A549 (cell line): ENCODE results near the gene ARHGAP27. TPM values are rescaled to one million over a fixed set of nuclear protein-coding genes. Genes with fewer than 3 reads are reported as not detected.

Source experiments
- ATAC-seq, 2 experiments: fragments of 200-7000 bp in 1 of 2; fragments of >200 bp in 1 of 2; cut with Nextera tagmentation in 1 of 2; cut with Tn5 transposase in 1 of 2; 3 replicates each; pipeline versions ENCODE4 v1.8.0 to v1.9.1; 2018 to 2020; ENCODE audit warnings: mild to moderate bottlenecking in 1 of 2, moderate library complexity in 1 of 2
- CTCF ChIA-PET: fragments of 300-600 bp; sonication (Branson Sonifier 250); formaldehyde crosslinking; extraction: SDS; loops from one replicate; lab custom pipeline; 2021; ENCODE audit warnings: antibody characterized with exemption, inconsistent platforms; lab: Yijun Ruan, JAX
- POLR2A ChIA-PET: fragments of 350-600 bp; formaldehyde crosslinking; extraction: SDS; loops from one replicate; lab custom pipeline; 2021; ENCODE audit warnings: antibody characterized with exemption, inconsistent platforms; lab: Yijun Ruan, JAX
- DNase-seq, 2 experiments: peaks; one replicate each; pipeline versions ENCODE4 v3.0.0 to v3.0.0-alpha.2; 2011 to 2016; ENCODE audit warnings: low read depth in 1 of 2, low spot score in 1 of 2
- FAIRE-seq: peaks from 2 replicates; lab custom pipeline; 2011; peaks lifted over from hg19 to GRCh38; lab: Jason Lieb, UNC
- H3K27ac ChIP-seq, 2 experiments: fragments of >200 bp; sonication (Bioruptor Twin); formaldehyde crosslinking; 3 replicates each; pipeline ENCODE4 v1.5.1; 2016 to 2017
- H3K4me1 ChIP-seq: fragments of >200 bp; sonication (Bioruptor Twin); formaldehyde crosslinking; 3 replicates; pipeline ENCODE4 v1.6.1; 2016
- H3K4me2 ChIP-seq: fragments of >200 bp; sonication (Bioruptor Twin); formaldehyde crosslinking; 3 replicates; pipeline ENCODE4 v1.6.1; 2016
- H3K4me3 ChIP-seq: fragments of >200 bp; sonication (Bioruptor Twin); formaldehyde crosslinking; 3 replicates; pipeline ENCODE4 v1.5.1; 2016
- H3K9me3 ChIP-seq: fragments of >200 bp; sonication (Bioruptor Twin); formaldehyde crosslinking; 3 replicates; pipeline ENCODE4 v1.6.1; 2016
- BHLHE40 ChIP-seq: IDR thresholded peaks from 2 replicates; pipeline ENCODE4 v1.6.1; 2012; ENCODE audit warnings: low read depth, low read length, inconsistent platforms
- CBX8 ChIP-seq: fragments of 200-600 bp; sonication (generic); IDR thresholded peaks from 2 replicates; pipeline ENCODE4 v1.6.1; 2016
- ESRRA ChIP-seq: fragments of 150-350 bp; IDR thresholded peaks from 2 replicates; pipeline ENCODE4 v1.6.1; 2014; ENCODE audit warnings: mild to moderate bottlenecking, low read length, borderline replicate concordance
- FOSB ChIP-seq: fragments of 250-450 bp; sonication (Bioruptor Pico); IDR thresholded peaks from 2 replicates; pipeline ENCODE4 v1.5.0; 2020; ENCODE audit warnings: mild to moderate bottlenecking, moderate library complexity
- FOXS1 ChIP-seq: fragments of 250-450 bp; sonication (Bioruptor Pico); IDR thresholded peaks from 2 replicates; pipeline ENCODE4 v1.5.0; 2020; ENCODE audit warnings: mild to moderate bottlenecking, moderate library complexity
- GATA3 ChIP-seq: IDR thresholded peaks from 2 replicates; pipeline ENCODE4 v1.6.1; 2012; ENCODE audit warnings: borderline replicate concordance
- HMGXB4 ChIP-seq: fragments of 250-450 bp; sonication (Bioruptor Pico); IDR thresholded peaks from 2 replicates; pipeline ENCODE4 v1.5.0; 2021; ENCODE audit warnings: mild to moderate bottlenecking, moderate library complexity, borderline replicate concordance
- HOXA7 ChIP-seq: fragments of 250-450 bp; sonication (Bioruptor Pico); IDR thresholded peaks from 2 replicates; pipeline ENCODE4 v1.5.0; 2020; ENCODE audit warnings: mild to moderate bottlenecking, moderate library complexity
- HOXB5 ChIP-seq: fragments of 250-450 bp; sonication (Bioruptor Pico); IDR thresholded peaks from 2 replicates; pipeline ENCODE4 v1.5.0; 2020; ENCODE audit warnings: mild to moderate bottlenecking, moderate library complexity
- KDM5A ChIP-seq: fragments of 200-600 bp; sonication (generic); IDR thresholded peaks from 2 replicates; pipeline ENCODE4 v1.6.1; 2016; ENCODE audit warnings: antibody characterized with exemption, mild to moderate bottlenecking
- MAFK ChIP-seq: fragments of 450-650 bp; IDR thresholded peaks from 2 replicates; pipeline ENCODE4 v1.6.1; 2014; ENCODE audit not compliant: partially characterized antibody
- MYC ChIP-seq: IDR thresholded peaks from 2 replicates; pipeline ENCODE4 v1.6.1; 2012; ENCODE audit warnings: mild to moderate bottlenecking, inconsistent platforms, low read length, improper control_type of control experiment, borderline replicate concordance
- NPAS2 ChIP-seq: fragments of 250-450 bp; sonication (Bioruptor Pico); IDR thresholded peaks from 2 replicates; pipeline ENCODE4 v1.8.0; 2022; ENCODE audit warnings: mild to moderate bottlenecking, moderate library complexity, borderline replicate concordance
- PBX3 ChIP-seq: IDR thresholded peaks from 2 replicates; pipeline ENCODE4 v1.6.1; 2012
- POLR2A ChIP-seq: IDR thresholded peaks from 2 replicates; pipeline ENCODE4 v1.6.1; 2012; ENCODE audit warnings: mild to moderate bottlenecking, low read length
- RAD21 ChIP-seq, 2 experiments: fragments of >200 bp in 1 of 2; sonication (Bioruptor Twin) in 1 of 2; formaldehyde crosslinking in 1 of 2; IDR thresholded peaks in 1 of 2; conservative IDR thresholded peaks in 1 of 2; 2 replicates in 1 of 2; 3 replicates in 1 of 2; pipeline ENCODE4 v1.6.1; 2012 to 2018; ENCODE audit warnings: inconsistent platforms in 1 of 2
- REST ChIP-seq: fragments of 200-600 bp; sonication (generic); IDR thresholded peaks from 2 replicates; pipeline ENCODE4 v1.6.1; 2016; ENCODE audit warnings: antibody characterized with exemption, mild to moderate bottlenecking, moderate library complexity
- SREBF2 ChIP-seq: fragments of 450-650 bp; IDR thresholded peaks from 2 replicates; pipeline ENCODE4 v1.6.1; 2014; ENCODE audit warnings: mild to moderate bottlenecking, moderate library complexity
- USF2 ChIP-seq: fragments of 450-650 bp; IDR thresholded peaks from 2 replicates; pipeline ENCODE4 v1.6.1; 2014; ENCODE audit warnings: antibody characterized with exemption
- ZNF302 ChIP-seq: fragments of 250-450 bp; sonication (Bioruptor Pico); IDR thresholded peaks from 2 replicates; pipeline ENCODE4 v1.9.0; 2021; ENCODE audit warnings: inconsistent platforms, mild to moderate bottlenecking, moderate library complexity
- WGBS: methylation state at CpG from one replicate; pipeline ENCODE4 v1.1.6; 2017; ENCODE audit errors: missing lambda C conversion rate; 5-methylcytosine and 5-hydroxymethylcytosine counted together
- polyA plus RNA-seq, 4 experiments: library from polyadenylated mRNA; depleted of rRNA in 3 of 4; stranded (reverse); fragments of >200 nt; fragmentation: RNase III in 1 of 4; extraction: RNeasy Plus Mini Kit Qiagen cat#74134 plus additional on column Dnase treatment in 1 of 4; gene quantifications; 2 replicates in 3 of 4; 3 replicates in 1 of 4; pipeline ENCODE4 v1.2.3, GENCODE V29; 2011 to 2017

The ARHGAP27 gene
- polyA plus RNA-seq, 2 of the 4 experiments (the other 2 are of a cell fraction), result 10.0 to 16.4 TPM

GRCh38 chr17:45388604-45389325, 43.9 kb downstream of the ARHGAP27 start:
- Histone ChIP-seq H3K9me3 (no peaks in the 10 kb centered on the region), H3K4me1 (peaks cover 22% of the 10 kb centered on the region), H3K4me2 (no peak overlapping the region), H3K4me3 (no peak overlapping the region), H3K27ac (peak overlapping the region in 1 of 2 experiments; percentile 38; a peak in 3 of 6 replicates)
- no peak for FAIRE-seq
- DNase-seq, result no peak
- WGBS, result 83% methylated on average over 10 of the region's 10 CpGs
- ChIA-PET POLR2A (no interaction called here), CTCF (interaction anchor here (0.6 to 25.8 kb wide), 16 partner anchors 8 to 438 kb away, joined by 3 to 1120 read pairs (median 20); partner anchors contain the start of genes ACBD4, FMNL1, MAP3K14 and SPATA32)
- TF ChIP-seq FOSB (CRISPR knock-in tag) (no peak), BHLHE40 (no peak), GATA3 (no peak), HMGXB4 (CRISPR knock-in tag) (no peak), RAD21 (conservative IDR thresholded peaks at IDR 0.05 in 1 of 2, IDR thresholded peaks at IDR 0.05 in 1 of 2) (no peak), HOXB5 (no peak), HOXA7 (no peak), CBX8 (no peak)
- ATAC-seq, result no peak

- Histone ChIP-seq H3K4me3 (no peak overlapping the region), H3K4me2 (no peak overlapping the region), H3K27ac (peak overlapping the region in 1 of 2 experiments; percentile 38; a peak in 1 of 6 replicates), H3K9me3 (no peaks in the 10 kb centered on the region), H3K4me1 (peaks cover 29% of the 10 kb centered on the region)
- POLR2A ChIA-PET, result interaction anchor here (0.7 to 1.2 kb wide), 3 partner anchors 13 to 168 kb away, joined by 3 read pairs; no protein-coding TSS in a partner anchor
- FAIRE-seq (no peak), DNase-seq (no peak), ATAC-seq (no peak)
- CTCF ChIA-PET, result interaction anchor here (0.6 to 25.8 kb wide), 12 partner anchors 9 to 236 kb away, joined by 3 to 1120 read pairs (median 116); partner anchors contain the start of genes FMNL1, MAP3K14 and SPATA32
- 76% methylated on average over 3 of the region's 3 CpGs for WGBS
- TF ChIP-seq ZNF302 (no peak), POLR2A (no peak)
Measured at GRCh38 chr17:45387739-45388138, 44.9 kb downstream of the ARHGAP27 start.

GRCh38 chr17:45386178-45386577, 46.5 kb downstream of the ARHGAP27 start:
- POLR2A ChIA-PET, result interaction anchor here (1.1 to 1.6 kb wide), 5 partner anchors 14 to 238 kb away, joined by 3 to 6 read pairs (median 5); partner anchors contain the start of gene HEXIM1
- Histone ChIP-seq H3K9me3 (no peaks in the 10 kb centered on the region), H3K4me3 (no peak overlapping the region), H3K4me2 (no peak overlapping the region), H3K27ac (peak overlapping the region in 1 of 2 experiments; percentile 97; a peak in 3 of 6 replicates), H3K4me1 (peaks cover 44% of the 10 kb centered on the region)
- ATAC-seq (no peak), FAIRE-seq (no peak), DNase-seq (no peak)
- CTCF ChIA-PET, result interaction anchor here (0.6 to 25.8 kb wide), 35 partner anchors 11 to 466 kb away, joined by 3 to 1120 read pairs (median 8); partner anchors contain the start of genes ACBD4, FMNL1, MAP3K14 and SPATA32
- WGBS, result 86% methylated on average over 4 of the region's 4 CpGs
- no peak for TF ChIP-seq KDM5A
- TF ChIP-seq SREBF2, result no peak
- TF ChIP-seq NPAS2, result no peak
- TF ChIP-seq ESRRA, result no peak
- TF ChIP-seq PBX3, result no peak
- TF ChIP-seq FOXS1 (CRISPR knock-in tag), result no peak
- TF ChIP-seq MYC, result no peak
- no peak for TF ChIP-seq REST
- TF ChIP-seq MAFK, result no peak
- TF ChIP-seq USF2, result no peak
